HEK293T (cell line): ENCODE results near the gene NTSR1.

Source experiments
- ARNT ChIP-seq: fragments of 450-650 bp; IDR thresholded peaks from 2 replicates; pipeline ENCODE4 v1.6.1; 2017; ENCODE audit warnings: mild to moderate bottlenecking
- BHLHE40 ChIP-seq: fragments of 450-650 bp; IDR thresholded peaks from 2 replicates; pipeline ENCODE4 v1.6.1; 2016; ENCODE audit warnings: mild to moderate bottlenecking, moderate library complexity, borderline replicate concordance
- CTBP1 ChIP-seq: fragments of 450-650 bp; IDR thresholded peaks from 2 replicates; pipeline ENCODE4 v1.6.1; 2016; ENCODE audit warnings: borderline replicate concordance
- ELF4 ChIP-seq: fragments of 450-650 bp; IDR thresholded peaks from 2 replicates; pipeline ENCODE4 v1.6.1; 2017; ENCODE audit warnings: antibody characterized with exemption
- FOXA1 ChIP-seq: fragments of 450-650 bp; IDR thresholded peaks from 2 replicates; pipeline ENCODE4 v1.6.1; 2016; ENCODE audit warnings: mild to moderate bottlenecking
- FOXK2 ChIP-seq: fragments of 450-650 bp; IDR thresholded peaks from 2 replicates; pipeline ENCODE4 v1.6.1; 2016; ENCODE audit warnings: mild to moderate bottlenecking
- FOXM1 ChIP-seq: fragments of 450-650 bp; IDR thresholded peaks from 2 replicates; pipeline ENCODE4 v1.6.1; 2017; ENCODE audit warnings: mild to moderate bottlenecking, borderline replicate concordance
- HDGF ChIP-seq: fragments of 450-650 bp; IDR thresholded peaks from 2 replicates; pipeline ENCODE4 v1.6.1; 2017; ENCODE audit warnings: antibody characterized with exemption, borderline replicate concordance
- NFRKB ChIP-seq: fragments of 450-650 bp; IDR thresholded peaks from 2 replicates; pipeline ENCODE4 v1.6.1; 2016; ENCODE audit warnings: mild to moderate bottlenecking, moderate library complexity
- SP1 ChIP-seq: fragments of 450-650 bp; IDR thresholded peaks from 2 replicates; pipeline ENCODE4 v1.6.1; 2017
- SUZ12 ChIP-seq: fragments of 450-650 bp; IDR thresholded peaks from 2 replicates; pipeline ENCODE4 v1.6.1; 2016; ENCODE audit warnings: mild to moderate bottlenecking
- TARDBP ChIP-seq: fragments of 450-650 bp; IDR thresholded peaks from 2 replicates; pipeline ENCODE4 v1.6.1; 2016
- ZNF384 ChIP-seq: fragments of 450-650 bp; IDR thresholded peaks from 2 replicates; pipeline ENCODE4 v1.6.1; 2016
- TF ChIP-seq, protein P1 (sequence below): fragments of 450-650 bp; IDR thresholded peaks from 2 replicates; pipeline ENCODE4 v1.6.1; 2016

DNA sequence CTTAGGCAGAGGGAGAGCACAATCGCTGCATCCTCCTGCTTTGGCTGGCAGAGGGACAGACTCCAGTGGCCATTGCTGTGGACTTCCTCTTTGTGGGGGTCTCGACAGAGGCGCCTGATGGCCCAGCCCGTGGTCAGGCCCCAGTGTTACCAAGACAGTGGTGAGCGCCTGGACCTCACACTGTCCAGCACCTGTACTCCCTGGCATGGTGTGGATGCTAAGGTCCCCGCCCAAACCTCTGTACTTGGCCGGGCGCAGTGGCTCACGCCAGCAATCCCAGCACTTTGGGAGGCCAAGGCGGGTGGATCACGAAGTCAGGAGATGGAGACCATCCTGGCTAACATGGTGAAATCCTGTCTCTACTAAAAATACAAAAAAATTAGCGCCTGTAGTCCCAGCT, 2.3 kb upstream of the NTSR1 start:
- TF ChIP-seq FOXM1: no peak
- TF ChIP-seq ARNT: no peak
- TF ChIP-seq FOXK2: no peak
- TF ChIP-seq, protein P1, sequence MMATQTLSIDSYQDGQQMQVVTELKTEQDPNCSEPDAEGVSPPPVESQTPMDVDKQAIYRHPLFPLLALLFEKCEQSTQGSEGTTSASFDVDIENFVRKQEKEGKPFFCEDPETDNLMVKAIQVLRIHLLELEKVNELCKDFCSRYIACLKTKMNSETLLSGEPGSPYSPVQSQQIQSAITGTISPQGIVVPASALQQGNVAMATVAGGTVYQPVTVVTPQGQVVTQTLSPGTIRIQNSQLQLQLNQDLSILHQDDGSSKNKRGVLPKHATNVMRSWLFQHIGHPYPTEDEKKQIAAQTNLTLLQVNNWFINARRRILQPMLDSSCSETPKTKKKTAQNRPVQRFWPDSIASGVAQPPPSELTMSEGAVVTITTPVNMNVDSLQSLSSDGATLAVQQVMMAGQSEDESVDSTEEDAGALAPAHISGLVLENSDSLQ: no peak
- TF ChIP-seq HDGF: no peak
- no peak for TF ChIP-seq NFRKB
- no peak for TF ChIP-seq SP1
- TF ChIP-seq ZNF384: no peak
- TF ChIP-seq BHLHE40: no peak
- TF ChIP-seq TARDBP: no peak
- TF ChIP-seq ELF4: no peak
- no peak for TF ChIP-seq CTBP1
- TF ChIP-seq FOXA1: no peak
- TF ChIP-seq SUZ12: no peak
